Measurements from ENCODE around the gene ZEB2. TPM values are rescaled to one million over a fixed set of nuclear protein-coding genes. Genes with fewer than 3 reads are reported as not detected.

Gene ZEB2
- total RNA-seq, 1 experiment from 2014 or later = 1.2 TPM

GRCh38 chr2:144389930-144390311, 130.0 kb downstream of the ZEB2 start:
- H3K36me3 Mint-ChIP-seq (ENCODE audit: insufficient read depth in 1 of 3, low read depth in 3 of 3) = no peaks in the 10 kb centered on the region
- no peak overlapping the region for H3K23ac ChIP-seq (ENCODE audit: insufficient read length, low read depth, low read length)
- H2AK5ac ChIP-seq (ENCODE audit: insufficient read length, low read length) = no peak overlapping the region

More at GRCh38 chr2:144389930-144390311, 130.0 kb downstream of the ZEB2 start:
- no peak overlapping the region for H3K14ac ChIP-seq (ENCODE audit: insufficient read depth, low read length)
- H3K27ac ChIP-seq (ENCODE audit: insufficient read length, low read depth, low read length) = no peak overlapping the region
- peak overlapping the region; percentile 88 for H3K4me2 ChIP-seq (ENCODE audit: insufficient read depth, insufficient read length, low read length)
- no peaks in the 10 kb centered on the region for H3K9me3 ChIP-seq (ENCODE audit: control insufficient read depth, low read depth, low read length)
- no peak overlapping the region for H2BK20ac ChIP-seq (ENCODE audit: low read depth, low read length, poor library complexity, severe bottlenecking)
- Mint-ChIP-seq H3K9me3 (no peaks in the 10 kb centered on the region), H3K4me1 (peaks cover 0 to 2% of the 10 kb centered on the region in 2 experiments; a peak in 1 of 4 replicates), H3K4me3 (no peak overlapping the region), H3K27ac (no peak overlapping the region), H3K27me3 (ENCODE audit: low read depth) (peaks cover 2% of the 10 kb centered on the region; the same call in 1 of the 2 replicates)
- H3K56ac ChIP-seq (ENCODE audit: insufficient read length, low read depth, low read length) = no peak overlapping the region
- H2AFZ ChIP-seq (ENCODE audit: low read length) = no peak overlapping the region
- WGBS (ENCODE audit: extremely low coverage, insufficient read length, low lambda C conversion rate) = no CpG with 5 or more reads among the region's 9 CpGs
- H3K79me2 ChIP-seq (ENCODE audit: insufficient read depth, low read length) = no peaks in the 10 kb centered on the region
- no peaks in the 10 kb centered on the region for H4K20me1 ChIP-seq (ENCODE audit: control insufficient read depth, insufficient read depth, insufficient read length)
- no peak overlapping the region for H4K5ac ChIP-seq (ENCODE audit: insufficient read length, low read depth, low read length)
- H4K91ac ChIP-seq (ENCODE audit: insufficient read length, low read depth, low read length) = no peak overlapping the region
- H3K4ac ChIP-seq (ENCODE audit: low read depth, low read length) = no peak overlapping the region
- H2BK120ac ChIP-seq (ENCODE audit: low read depth, low read length, poor library complexity, severe bottlenecking) = no peak overlapping the region
- H3K9ac ChIP-seq (ENCODE audit: extremely low read depth, insufficient read length, low read length) = no peak overlapping the region
- H3K79me1 ChIP-seq (ENCODE audit: insufficient read depth, low read depth, low read length, poor library complexity, severe bottlenecking) = no peaks in the 10 kb centered on the region
- H3K27me3 ChIP-seq (ENCODE audit: insufficient read depth, low read length) = peaks cover 10% of the 10 kb centered on the region; the same call in 1 of the 2 replicates
- DNase-seq = no peak
- no peak overlapping the region for H2BK15ac ChIP-seq (ENCODE audit: low read depth, low read length)
- 0 out of 2 replicates have a peak, but pooled peaks cover 2% of the 10 kb centered on the region for H3K4me1 ChIP-seq (ENCODE audit: insufficient read depth, low read length)
- no peak overlapping the region for H3T11ph ChIP-seq (ENCODE audit: low read length)
- H4K8ac ChIP-seq (replicated peaks; ENCODE audit: insufficient read length, low read depth, low read length) = no peak overlapping the region
- H2BK5ac ChIP-seq (ENCODE audit: insufficient read length, low read length) = no peak overlapping the region
- H2BK12ac ChIP-seq (ENCODE audit: insufficient read length, low read depth, low read length) = no peak overlapping the region
- no peaks in the 10 kb centered on the region for H3K23me2 ChIP-seq (ENCODE audit: insufficient read length, low read depth, low read length, poor library complexity, severe bottlenecking)
- H3K18ac ChIP-seq (ENCODE audit: insufficient read length, low read depth, low read length) = no peak overlapping the region
- TF ChIP-seq CTCF (conservative IDR thresholded peaks at IDR 0.05) = no peak

Measured in H9 (cell line).